COLO829 (cell line): ENCODE measurements around the gene TESK1.
"Not testable (repeated sequence)": the region's sequence is repeated elsewhere in the genome, so short reads cannot be mapped to it uniquely, and the experiment has no call there.

Source experiments
- DNase-seq: peaks from one replicate; pipeline ENCODE4 v3.0.0; 2012; ENCODE audit warnings: low spot score

The TESK1 gene

DNA sequence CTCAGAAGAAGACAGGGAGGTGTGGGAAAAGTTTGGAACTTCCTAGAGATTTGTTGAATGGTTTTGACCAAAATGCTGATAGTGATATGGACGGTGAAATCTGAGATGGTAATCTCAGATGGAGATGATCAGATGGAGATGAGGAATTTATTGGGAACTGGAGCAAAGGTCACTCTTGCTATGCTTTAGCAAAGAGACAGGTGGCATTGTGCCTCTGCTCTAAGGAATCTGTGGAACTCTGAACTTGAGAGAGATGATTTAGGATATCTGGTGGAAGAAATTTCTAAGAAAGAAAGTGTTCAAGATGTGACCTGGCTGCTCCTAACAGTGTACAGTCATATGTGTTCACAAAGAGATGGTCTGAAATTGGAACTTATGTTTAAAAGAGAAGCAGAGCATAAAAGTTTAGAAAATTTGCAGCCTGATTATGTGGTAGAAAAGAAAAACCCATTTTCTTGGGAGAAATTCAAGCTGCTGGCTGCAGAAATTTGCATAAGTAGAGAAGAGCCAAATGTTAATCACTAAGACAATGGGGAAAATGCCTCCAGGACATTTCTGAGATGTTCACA, 25.3 kb upstream of the TESK1 start:
- DNase-seq: not testable (repeated sequence)

DNA sequence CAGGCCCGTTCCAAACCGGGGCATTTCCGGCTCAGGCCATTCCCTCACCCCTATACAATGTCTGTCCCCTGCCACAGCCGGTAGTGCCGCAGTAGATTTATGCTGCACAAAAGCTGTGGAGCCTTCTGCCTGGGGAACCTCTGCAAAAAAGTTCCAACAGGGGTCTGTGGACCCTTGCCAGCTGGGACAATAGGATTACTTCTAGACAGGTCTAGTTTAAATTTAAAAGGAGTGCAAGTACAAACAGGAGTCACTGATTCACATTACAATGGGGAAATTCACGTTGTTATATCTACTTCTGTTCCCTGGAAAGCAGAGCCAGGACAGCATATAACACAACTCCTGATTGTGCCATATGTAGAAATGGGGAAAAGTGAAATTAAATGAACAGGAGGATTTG, 21.5 kb upstream of the TESK1 start:
- not testable (repeated sequence) for DNase-seq

- DNase-seq: not testable (repeated sequence)
Observed at GRCh38 chr9:35584681-35585080, 20.4 kb upstream of the TESK1 start.

DNA sequence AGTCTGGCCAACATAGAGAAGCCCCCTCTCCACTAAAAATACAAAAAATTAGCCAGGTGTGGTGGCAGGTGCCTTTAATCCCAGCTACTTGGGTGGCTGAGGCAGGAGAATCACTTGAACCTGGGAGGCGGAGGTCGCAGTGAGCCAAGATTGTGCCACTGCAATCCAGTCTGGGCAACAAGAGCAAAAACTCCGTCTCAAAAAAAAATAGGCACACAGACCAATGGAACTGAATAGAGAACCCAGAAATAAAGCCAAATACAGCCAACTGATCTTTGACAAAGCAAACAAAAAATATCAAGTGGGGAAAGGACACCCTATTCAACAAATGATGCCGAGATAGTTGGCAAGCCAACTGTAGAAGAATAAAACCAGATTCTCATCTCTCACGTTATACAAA, 16.6 kb upstream of the TESK1 start:
- DNase-seq: not testable (repeated sequence)

DNA sequence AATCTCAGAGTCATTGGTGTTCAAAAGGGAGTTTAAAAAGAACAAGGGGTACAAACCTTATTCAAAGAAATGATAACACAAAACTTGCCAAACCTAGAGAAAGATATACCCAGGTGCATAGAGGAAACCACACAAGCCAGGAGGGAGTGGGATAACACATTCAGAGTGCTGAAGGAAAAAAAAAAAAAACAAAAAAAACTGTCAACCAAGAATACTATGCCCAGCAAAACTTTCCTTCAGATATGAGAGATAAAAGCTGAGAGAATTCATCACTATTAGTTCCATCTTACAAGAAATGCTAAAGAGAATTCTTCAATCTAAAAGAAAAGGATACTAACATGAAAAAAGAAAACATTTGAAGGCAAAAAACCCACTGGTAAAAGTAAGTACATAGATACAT, 11.5 kb upstream of the TESK1 start:
- no peak for DNase-seq

- no peak for DNase-seq
Observed at GRCh38 chr9:35594471-35594870, 10.6 kb upstream of the TESK1 start.

DNA sequence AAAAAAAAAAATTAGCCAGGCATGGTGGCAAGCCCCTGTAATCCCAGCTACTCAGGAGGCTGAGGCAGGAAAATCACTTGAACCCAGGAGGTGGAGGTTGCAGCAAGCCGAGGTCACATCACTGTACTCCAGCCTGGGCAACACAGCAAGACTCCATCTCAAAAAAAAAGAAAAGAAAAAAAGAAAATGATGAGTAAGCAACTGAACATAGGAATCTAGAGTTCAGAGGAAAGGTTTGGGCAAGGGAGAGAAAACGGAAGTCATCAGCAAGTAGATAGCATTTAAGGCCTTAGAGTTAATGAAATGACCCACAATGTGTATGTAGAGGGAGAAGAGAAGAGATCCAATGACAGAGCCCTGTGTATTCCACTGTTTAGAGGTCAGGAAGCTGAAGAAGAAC, 8.2 kb upstream of the TESK1 start:
- DNase-seq: not testable (repeated sequence)

- DNase-seq: no peak
Observed at GRCh38 chr9:35598866-35599590, 6.0 kb upstream of the TESK1 start.

DNA sequence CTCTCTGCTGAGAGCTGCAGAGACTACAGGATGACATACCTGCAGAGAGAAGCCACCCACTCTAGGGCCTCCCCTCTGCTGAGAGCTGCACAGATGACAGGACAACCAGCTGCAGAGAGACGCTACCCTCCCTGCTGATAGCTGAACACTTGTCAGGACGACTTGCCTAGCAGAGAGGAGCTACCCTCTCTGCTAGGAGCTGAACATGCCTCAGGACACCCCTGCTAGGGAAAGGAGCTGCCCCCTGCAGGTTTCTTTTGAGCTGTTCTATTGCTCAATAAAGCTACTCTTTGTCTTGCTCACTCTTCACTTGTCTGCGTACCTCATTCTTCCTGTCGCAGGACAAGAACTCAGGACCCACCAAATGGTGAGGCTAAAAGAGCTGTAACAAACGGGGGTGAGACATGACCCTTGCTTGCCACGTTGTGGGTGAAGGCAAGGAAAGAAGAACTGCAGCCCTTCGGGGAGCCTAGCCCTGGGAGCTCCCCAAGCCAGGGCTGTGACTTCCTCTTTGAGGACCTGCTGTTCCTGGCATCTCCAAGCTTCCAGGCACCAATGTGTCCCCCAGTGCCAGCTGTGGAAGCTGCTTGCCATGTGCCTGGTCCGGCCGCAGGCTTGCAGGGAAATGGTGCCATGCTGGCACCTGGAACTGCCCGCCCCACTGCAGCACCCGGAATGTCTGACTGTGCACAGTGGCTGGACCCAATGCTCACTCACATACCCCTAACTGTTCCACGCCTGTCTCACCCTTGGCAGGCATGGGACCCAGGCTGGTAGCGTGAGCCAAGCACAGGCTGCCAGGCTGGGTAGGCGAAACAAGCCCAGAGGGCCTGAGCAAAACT, 5.1 kb upstream of the TESK1 start:
- no peak for DNase-seq

GRCh38 chr9:35603506-35603985, 1.5 kb upstream of the TESK1 start:
- DNase-seq: no peak

- DNase-seq: peak; percentile 100
Observed at GRCh38 chr9:35603986-35604577, 980 bp upstream of the TESK1 start.

DNA sequence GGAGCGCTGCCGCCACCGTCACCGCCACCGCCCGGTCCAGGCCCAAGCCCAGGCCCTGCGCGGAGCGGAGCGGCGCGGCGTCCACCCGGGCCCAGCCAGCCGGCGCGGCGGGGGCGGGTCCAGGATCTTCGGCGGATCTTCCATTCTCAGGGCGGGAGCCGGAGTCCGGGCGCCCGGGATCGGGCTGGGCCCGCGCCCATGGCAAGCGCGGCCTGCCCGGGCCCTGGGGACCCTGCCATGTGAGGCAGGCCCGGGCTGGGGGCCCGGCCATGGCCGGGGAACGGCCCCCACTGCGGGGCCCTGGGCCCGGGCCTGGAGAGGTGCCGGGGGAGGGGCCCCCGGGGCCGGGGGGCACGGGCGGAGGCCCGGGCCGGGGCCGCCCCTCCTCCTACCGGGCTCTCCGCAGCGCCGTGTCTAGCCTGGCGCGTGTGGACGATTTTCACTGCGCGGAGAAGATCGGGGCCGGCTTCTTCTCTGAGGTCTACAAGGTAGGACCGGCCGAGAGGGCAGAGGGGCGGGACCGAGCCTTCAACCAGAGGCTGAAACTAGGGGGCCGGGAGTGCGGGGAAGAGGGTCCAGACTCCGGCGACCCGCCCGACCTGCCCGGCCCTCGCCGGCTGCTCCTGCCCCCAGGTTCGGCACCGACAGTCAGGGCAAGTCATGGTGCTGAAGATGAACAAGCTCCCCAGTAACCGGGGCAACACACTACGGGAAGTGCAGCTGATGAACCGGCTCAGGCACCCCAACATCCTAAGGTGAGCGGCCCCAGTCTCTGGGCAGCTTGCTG, 482 bp downstream of the TESK1 start:
- no peak for DNase-seq

- DNase-seq: no peak
Observed at GRCh38 chr9:35606138-35606504, 1.1 kb downstream of the TESK1 start.

DNA sequence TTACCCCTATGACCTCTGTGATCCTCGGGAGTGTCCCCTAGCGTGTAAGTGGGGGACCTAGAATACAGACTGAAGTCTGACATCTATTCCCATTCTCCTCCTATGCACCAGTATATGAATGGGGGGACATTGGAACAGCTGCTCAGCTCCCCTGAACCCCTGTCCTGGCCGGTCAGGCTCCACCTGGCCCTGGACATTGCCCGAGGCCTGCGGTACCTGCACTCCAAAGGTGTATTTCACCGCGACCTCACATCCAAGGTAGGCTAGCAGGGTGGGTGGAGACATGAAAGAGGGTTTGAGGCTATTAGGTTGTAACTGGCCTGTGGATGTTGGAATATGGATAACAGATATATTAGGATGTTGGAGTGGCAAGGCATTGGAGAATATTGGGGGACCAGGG, 1.7 kb downstream of the TESK1 start:
- DNase-seq: no peak

- no peak for DNase-seq
Observed at GRCh38 chr9:35608221-35608620, 3.2 kb downstream of the TESK1 start.

DNA sequence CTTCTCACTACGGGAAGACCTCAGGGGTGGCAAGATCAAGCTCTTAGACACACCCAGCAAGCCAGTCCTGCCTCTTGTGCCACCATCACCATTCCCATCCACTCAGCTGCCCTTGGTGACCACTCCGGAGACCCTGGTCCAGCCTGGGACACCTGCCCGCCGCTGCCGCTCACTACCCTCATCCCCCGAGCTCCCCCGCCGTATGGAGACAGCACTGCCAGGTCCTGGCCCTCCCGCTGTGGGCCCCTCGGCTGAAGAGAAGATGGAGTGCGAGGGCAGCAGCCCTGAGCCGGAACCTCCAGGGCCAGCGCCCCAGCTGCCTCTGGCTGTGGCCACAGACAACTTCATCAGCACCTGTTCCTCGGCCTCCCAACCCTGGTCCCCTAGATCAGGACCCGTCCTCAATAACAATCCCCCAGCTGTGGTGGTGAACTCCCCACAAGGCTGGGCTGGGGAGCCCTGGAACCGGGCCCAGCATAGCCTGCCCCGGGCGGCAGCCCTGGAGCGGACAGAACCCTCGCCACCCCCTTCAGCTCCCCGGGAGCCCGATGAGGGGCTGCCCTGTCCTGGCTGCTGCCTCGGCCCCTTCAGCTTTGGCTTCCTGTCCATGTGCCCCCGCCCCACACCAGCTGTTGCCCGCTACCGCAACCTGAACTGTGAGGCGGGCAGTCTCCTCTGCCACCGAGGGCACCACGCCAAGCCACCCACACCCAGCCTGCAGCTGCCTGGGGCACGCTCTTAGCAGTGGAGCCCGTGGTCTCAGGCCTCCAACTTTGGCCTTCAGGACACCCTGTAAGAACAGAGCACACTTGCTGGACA, 4.1 kb downstream of the TESK1 start:
- DNase-seq: no peak

DNA sequence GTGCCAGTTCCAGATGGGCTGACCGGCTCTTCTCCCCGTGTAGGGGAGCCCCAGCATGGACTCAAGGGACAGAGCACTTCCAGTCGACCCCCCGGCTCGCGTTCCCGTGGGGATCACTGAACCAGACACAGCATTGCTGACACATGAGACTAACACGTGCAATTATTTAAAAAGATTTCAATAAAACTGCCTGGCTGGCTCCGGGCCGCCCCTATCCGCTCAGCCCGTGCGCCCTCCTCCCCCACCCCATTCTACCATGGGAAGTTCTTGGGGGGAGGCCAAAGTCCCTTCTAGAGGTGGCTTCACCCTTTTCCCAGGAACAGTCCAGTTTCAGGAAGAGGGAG, 4.7 kb downstream of the TESK1 start:
- no peak for DNase-seq

DNA sequence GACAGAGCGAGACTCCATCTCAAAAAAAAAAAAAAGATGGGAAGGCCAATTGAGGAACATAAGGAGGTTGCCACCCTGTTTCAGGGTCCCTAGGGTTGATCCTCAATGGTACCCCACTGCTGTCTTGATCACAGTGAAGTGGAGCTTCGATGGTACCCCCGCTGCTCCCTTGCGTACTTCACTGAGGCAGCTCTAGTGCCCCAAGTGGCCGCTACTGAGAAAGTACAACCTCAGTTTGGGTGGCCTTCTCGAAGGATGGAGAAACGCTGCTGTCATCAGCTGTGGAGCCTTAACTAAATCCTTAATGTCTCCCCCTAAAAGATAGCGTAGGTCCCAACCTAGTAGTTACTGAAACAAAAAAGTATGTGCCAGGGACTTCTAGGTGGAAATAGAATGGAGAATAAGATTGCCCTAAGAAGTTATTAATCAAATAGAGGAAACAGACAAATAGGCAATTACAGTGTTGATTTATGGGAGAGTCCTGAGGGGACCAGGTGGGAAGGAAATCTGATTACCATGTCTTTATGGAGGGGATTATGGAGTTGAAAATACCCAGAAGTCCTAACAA, 6.3 kb downstream of the TESK1 start:
- DNase-seq: no peak

GRCh38 chr9:35612066-35612465, 7.0 kb downstream of the TESK1 start:
- not testable (repeated sequence) for DNase-seq

- DNase-seq: no peak
Observed at GRCh38 chr9:35612843-35613242, 7.8 kb downstream of the TESK1 start.
